HG02885 (cell line): ENCODE results near the gene OR4N2.
"Not testable (repeated sequence)": the region's sequence is repeated elsewhere in the genome, so short reads cannot be mapped to it uniquely, and the experiment has no call there.

Source experiments
- ATAC-seq: cut with Tn5 transposase; IDR thresholded peaks from one replicate; pipeline ENCODE4 v1.9.1; 2021; ENCODE audit warnings: mild to moderate bottlenecking; ENCODE audit not compliant: unreplicated experiment, poor library complexity

The OR4N2 gene

DNA sequence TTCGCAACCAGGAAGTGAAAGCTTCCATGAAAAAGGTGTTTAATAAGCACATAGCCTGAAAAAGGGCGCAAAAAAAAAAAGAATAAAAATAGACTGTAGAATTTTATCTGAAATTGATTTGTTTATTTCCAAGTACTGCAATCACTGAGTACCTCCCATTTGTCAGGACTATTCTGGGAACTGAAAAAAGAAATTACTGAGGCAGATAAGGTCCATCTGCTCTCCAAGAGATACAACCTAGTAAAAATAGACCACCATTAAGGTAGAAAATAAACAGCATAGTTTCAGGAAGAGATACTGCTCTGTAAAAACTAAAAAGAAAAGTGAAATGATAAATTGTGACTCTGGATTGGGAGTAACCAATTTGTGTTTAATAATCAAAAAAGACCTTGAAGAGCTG, 24.7 kb downstream of the OR4N2 start:
- no peak for ATAC-seq

DNA sequence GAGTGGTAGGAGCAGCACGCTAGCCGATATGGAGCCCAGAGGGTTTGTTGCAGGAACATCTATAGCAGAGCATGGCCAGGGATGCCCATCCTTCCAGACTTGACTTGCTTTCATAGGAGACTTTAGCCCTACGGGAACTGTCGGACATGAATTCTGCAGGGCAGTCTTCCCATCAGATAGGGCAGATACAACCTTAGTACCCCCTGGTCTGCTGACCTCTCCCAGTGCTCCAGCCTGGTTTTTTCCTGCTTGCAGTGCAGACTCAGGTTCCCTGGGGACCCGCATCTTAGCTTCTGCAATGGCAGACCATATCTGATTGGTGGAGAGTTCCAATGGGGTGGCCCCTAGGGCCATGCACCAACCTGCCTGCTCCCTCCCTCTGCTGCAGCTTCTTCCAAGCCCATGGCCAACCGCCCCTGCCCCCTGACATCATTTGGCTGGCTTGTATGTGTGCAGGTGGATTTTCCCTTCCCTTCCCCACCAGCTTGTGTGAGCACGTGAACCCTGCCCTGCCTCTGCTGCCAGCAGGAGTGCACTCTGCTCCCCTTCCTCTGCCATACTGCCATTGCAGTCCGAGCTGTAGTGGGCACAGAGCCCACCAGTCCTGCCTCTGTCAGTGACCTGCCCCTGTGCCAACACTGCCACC, 30.8 kb downstream of the OR4N2 start:
- not testable (repeated sequence) for ATAC-seq

DNA sequence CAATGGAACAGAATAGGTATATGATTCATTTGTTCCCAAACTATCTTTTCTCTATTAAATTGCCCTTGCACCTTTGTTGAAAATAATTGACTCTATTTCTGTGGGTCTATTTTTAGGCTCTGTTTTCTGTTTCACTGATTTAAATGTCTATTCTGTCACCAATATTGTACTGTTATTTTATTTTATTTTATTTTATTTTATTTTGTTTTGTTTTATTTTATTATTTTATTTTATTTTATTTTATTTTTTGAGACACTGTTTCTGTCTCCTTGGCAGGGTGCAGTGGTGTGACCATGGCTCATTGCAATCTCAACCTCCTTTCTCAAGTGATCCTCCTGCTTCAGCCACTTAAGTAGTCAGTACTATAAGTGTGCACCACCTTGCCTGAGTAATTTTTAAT, 34.9 kb downstream of the OR4N2 start:
- ATAC-seq: no peak

DNA sequence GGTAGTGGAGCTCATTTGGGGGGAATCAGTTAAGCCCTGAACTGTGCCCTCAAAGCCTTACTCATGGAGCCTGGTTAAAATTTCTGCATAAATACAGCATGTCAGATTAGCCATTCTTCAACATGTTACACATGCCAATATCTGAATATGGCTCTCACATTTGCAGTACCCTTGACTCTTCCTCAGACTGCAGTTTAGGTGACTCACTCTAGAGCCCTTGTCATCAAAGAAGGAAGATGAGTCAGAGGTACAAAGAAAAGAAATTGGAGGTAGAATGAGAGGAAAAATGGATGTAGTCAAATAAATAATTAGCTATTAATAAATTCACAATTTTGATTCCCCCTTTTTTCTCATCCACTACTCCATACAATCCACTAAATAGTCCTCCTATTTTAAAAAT, 47.8 kb downstream of the OR4N2 start:
- no peak for ATAC-seq

DNA sequence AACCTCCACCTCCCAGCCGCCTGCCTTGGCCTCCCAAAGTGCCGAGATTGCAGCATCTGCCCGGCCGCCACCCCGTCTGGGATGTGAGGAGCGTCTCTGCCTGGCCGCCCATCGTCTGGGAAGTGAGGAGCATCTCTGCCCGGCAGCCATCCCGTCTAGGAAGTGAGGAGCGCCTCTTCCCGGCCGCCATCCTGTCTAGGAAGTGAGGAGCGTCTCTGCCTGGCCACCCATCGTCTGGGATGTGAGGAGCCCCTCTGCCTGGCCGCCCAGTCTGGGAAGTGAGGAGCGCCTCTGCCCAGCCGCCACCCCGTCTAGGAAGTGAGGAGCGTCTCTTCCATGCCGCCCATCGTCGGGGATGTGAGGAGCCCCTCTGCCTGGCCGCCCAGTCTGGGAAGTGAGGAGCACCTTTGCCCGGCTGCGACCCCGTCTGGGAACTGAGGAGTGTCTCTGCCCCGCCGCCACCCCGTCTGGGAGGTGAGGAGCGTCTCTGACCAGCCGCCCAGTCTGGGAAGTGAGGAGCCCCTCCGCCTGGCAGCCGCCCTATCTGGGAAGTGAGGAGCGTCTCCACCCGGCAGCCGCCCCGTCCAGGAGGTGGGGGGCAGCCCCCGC, 62.6 kb downstream of the OR4N2 start:
- ATAC-seq: not testable (repeated sequence)

DNA sequence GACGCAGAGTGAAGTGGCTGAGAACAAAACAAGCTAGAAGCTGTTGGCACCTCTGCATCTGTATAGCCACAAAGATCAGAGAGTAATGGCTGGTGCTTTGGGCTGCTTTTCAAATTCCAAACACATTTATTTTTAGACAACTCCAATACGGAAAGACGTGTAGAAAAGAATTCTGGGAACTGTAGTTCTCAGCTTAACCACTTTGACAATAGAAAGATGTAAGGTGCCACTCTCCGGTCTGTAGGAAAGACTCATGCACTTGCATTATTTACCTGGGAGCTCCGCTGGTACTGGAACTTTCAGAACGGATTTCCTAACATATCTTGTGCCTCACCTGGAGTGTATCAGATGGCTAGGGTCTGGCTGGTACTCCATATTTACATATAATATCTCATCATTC, 69.6 kb downstream of the OR4N2 start:
- ATAC-seq: no peak

DNA sequence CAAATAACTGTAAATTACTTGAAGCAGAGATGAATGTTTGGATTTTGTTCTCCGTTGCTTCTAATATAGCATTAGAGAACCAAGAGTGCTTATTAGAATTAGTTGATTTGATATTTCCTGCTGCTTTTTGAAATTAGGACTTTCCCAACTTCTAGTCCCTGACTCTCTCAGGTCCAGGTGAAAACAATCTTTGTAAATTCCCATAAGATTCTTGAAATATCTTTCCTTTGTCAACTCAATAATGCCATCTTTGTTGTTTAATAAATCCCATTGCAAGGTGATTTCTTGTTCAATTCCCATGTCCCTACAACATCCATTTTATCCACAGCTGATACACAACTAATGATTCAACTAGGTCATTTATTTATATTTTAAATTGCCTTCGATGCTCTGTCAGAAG, 71.3 kb downstream of the OR4N2 start, which contains the start of gene OR4K2:
OR4K2 (plus strand) TSS at position 301 of the 400 bp plus-strand sequence. CDS start 1,126 bp downstream, outside the sequence.
- no peak for ATAC-seq

DNA sequence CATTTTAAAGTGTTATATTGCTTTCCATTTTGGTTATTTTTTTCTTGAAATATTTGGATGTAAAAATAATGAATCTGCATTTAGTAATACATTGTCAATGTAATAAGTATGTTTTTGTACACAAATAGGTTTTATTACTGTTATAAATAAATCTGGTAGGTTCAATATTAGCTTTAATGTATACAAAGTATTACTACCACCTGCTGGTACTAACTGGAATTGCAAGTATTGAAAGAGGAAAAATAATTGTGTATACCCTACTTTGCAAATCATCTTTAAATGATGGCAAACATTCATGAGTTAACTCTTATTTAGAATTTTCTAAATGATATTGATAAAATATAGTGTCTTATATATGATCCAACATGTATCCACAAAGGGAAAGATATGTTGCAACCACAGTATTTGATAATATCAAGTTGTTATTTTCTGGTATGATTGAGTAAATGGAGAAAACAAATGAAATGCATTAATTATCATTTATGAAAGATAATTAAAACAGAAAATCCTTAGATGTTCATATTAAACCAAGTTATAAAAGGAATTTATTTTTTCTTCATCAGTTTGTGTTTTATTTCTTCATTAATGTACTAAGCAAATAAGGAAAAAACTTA, 74.6 kb downstream of the OR4N2 start:
- ATAC-seq: peak; percentile 64
